Posterior cingulate gyrus (tissue), 11 donors: Measurements from ENCODE around the gene GHR.
"Not testable (repeated sequence)": the region's sequence is repeated elsewhere in the genome, so short reads cannot be mapped to it uniquely, and the experiment has no call there.

Experiments used
- DNase-seq, 10 donors: peaks; one replicate each; pipeline versions ENCODE4 v3.0.0 to v3.0.0-alpha.2; 2020 to 2021; ENCODE audit warnings: mixed read lengths in 3 of 10
- intact Hi-C: fragments of 100-400 bp; cut with DNase I; formaldehyde crosslinking; loops from one replicate; pipeline ENCODE4 v1.15.1; 2023

The GHR gene

DNA sequence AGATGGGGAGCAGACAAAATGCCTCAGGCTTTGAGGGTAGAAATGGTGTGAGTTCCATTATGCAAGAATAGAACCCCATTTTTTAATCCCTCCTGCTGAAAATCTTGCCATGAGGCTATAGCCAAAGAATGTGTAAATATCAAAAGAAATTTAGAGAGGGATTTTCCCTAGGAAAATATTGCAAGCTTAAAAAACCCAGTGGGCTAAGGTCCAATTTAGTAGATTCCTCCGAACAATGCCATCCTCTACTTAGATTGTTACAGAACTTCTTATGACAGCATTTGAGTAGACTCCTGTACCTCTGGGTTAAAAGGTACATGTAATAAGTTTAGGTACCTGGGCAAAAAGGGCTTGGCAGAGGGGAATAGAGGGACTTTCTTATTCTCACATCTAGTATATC, 138.4 kb downstream of the GHR start:
- intact Hi-C loops = no loop called here
- DNase-seq = no peak

DNA sequence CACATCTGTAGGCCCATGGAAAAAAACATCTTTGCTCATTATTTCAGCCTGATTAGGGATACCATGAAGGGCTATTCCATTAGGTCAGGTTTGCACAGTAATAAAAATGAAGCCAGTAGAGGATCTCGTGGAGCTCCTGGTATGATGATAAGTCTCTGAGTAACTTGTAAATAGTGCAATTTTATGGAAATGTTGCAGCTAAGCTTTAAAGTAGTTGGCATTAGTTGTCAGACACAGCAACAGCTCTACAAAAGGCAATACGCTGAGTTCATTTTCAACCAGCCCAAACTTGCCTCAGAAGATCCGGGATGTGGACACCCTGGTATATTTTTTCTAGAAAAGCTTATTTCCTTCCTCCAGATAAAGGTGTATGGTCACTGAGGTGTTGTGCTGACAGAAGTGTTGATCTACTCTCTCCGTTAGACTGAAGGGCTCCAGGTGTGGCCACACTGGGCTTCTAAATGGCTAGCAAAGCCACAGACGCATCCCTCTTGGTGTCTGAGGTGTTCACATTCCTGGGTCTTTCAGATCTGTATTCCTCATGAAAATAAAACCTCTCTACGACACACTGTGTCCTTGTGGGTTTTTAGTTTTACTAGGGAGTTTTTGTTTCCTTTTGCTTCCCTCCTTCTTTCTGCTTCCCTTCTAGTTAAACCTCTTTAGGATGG, 141.6 kb downstream of the GHR start:
- no peak for DNase-seq
- intact Hi-C loops = no loop called here

DNA sequence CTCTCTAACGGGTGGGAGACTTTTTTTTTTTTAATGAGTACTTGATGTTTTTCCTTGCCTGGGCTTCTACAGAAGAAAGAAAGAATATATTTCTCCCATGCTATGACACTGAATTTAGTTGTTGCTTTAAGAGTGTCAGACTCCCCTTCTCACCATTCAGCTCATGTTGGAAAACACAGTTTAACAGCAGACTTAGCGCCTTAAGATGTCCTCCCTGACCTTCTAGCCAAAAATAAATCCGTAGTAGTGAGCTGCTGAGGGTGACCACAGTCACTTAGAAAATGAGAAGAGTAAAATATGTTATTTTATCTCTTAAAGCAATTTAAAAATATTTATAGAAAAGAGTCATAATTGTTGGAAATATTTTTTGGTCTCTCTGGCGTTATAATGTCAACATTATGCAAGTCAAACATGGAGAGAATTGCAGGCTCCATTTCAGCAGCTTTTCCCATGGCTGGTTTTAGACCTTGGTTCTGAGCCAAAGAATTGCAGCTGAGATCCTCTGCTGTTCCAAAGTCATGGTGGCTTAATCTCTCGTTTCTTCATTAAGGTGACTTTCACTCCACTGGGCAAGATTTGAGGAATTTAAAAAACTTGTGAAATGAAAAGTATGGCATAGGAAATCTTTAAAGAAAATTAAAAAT, 143.5 kb downstream of the GHR start:
- DNase-seq = no peak
- intact Hi-C loops = no loop called here

DNA sequence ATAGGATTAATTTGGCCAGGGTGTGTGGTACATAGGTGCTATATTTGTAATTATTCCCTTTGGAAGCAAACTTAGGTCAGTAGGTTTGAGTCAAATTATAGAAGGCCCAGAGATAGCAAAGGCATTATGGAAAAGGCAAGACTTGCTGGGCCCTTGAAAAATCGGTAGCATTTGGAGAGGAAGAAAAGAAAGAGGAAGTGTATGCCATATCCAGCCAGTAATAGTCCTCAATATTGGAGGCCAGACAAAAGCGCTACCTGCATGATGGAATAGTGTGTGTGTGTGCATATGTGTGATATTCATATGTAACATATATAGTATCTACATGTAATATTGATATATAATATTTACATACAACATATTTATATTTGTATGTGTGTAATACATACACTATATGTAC, 146.1 kb downstream of the GHR start:
- intact Hi-C loops = no loop called here
- DNase-seq = no peak

DNA sequence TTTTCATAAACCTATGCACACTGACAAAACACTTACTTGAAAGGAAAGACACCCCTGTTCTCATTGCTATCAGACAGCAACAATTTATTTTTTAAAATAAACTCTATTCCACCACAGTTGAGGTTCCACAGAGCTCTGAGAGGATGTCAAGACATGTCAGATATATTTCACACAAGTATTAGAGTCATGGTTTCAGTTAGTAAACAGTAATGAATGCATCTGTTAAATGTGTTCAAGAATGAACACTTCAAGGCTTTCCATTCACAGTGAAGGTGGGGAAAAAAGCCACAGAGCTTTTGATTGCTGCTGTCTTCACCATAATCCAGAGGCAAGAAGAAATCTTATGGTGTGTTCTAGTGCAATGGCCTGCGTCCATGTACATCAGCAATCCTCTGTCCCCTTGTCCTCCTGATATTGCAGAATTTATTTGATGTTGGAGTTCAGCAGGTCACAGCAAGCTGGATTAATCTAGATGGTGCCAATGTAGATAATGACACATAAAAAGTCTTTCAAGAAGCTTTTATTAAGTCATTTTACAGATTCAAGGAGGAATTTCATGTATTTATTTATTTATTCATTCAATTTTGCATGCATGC, 146.8 kb downstream of the GHR start:
- no peak for DNase-seq
- intact Hi-C loops = no loop called here

DNA sequence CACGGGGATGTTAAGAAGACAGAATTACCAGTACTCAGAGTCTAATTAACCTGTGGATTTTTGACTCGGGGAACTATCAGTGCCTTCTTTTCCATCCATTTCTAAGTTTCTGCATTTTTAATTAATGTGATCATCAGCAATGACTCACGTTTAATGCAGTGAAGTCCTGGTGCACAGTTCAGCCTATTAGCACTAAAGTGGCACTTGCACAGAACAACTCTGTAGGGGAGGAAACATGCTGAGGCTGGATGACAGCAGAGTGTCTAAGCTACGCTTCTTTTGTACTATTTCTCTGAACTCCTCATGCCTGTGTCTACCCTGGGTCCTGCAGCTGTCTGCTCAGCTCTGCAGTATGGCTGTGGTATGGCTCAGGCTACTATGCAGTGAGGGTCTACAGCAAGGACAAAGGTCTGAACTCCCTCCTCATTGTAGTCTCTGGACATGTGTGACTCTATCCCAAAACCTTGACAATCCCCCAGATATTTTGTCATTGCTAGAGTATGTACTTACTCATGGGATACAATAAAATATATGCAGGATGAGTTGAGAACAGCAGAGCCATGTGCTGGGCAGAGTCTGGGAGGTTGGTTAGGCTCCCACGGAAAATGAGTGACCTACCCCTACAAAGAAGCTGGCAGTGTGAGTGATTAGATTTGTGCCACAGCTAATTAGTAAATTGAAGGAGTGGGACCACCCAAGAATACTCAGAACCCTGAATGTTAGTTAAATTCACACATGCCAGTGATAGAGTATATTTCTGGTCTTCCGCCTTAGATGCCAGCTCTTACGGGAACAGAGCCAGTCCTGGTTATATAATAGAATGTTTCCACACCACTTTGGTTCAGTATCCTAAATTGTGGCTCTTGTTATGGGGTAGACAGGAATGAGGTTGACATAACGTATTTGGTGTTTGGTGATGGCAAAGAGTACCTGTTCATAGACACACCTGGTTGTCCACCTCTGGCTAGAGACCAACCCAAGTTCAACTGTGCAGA, 148.0 kb downstream of the GHR start:
- no peak for DNase-seq
- intact Hi-C loops = no loop called here

DNA sequence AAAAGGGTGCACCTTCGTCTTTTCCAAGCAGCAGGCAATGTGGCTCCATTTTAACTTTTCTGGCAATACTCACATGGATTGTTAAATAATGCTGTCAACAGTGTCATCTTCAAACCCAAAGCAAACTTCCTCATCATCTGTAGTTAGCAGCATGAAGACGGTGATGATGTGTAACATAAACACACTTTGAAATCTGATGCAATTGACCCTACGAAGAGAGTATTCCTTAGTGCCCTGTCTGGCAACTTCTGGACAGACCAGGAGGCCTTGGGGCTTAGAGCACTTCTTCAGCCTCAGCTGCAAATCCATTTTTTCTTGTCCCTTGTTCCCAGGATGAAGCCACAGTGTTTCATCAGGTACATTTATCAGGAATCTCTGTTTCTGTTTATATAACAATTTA, 149.1 kb downstream of the GHR start:
- intact Hi-C loops = no loop called here
- DNase-seq = no peak

DNA sequence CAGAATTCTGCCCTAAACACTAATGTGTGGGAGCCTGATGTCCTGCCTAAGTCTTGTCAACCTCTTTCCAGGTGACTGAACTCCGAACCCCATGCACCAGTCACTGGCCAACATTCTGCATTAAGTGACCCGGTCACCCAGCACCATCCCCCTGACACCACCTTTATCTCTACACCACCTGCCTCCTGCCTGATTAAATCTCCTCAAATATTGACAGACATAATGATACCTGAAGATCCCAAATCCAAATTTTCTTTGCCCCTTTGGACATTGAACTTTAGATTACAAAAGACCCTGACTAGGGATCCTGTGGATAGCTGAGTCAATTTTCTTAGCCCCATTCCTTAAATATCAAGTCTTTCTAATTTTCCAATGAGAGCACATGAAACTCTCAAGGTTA, 150.1 kb downstream of the GHR start:
- intact Hi-C loops = no loop called here

DNA sequence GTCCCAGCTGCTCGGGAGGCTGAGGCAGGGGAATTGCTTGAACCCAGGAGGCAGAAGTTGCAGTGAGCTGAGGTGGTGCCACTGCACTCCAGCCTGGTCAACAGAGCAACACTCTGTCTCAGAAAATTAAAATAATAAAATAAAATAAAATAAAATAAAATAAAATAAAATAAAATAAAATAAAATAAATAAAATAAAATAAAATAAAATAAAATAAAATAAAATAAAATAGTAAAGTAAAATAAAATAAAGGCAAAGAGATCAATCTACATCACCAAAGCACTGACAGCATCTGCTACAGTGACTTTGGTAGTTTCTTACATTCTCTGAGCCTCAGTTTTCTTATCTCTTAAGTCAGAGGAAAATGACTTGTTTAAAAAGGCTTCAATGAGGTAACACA, 152.7 kb downstream of the GHR start:
- intact Hi-C loops = not testable (repeated sequence)

More for the DNA sequence above, 150.1 kb downstream of the GHR start:
- no peak for DNase-seq

DNA sequence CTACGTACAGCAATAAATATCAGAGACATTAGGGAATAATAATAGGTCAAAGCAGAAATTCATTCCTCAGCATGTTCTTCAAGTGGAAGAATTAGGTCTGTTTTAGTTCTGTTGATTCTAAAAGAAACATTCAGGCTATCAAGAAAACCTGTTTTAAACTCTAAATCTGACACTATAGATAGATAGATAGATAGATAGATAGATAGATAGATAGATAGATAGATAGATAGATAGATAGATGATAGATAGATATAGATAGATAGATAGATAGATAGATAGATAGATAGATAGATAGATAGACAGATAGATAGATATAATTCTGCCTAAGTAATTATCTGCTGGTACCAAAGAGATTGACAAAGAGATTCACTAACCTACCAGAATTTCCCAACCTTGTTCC, 155.7 kb downstream of the GHR start:
- intact Hi-C loops, DNase-seq: not testable (repeated sequence)

More for the DNA sequence above, 152.7 kb downstream of the GHR start:
- not testable (repeated sequence) for DNase-seq

DNA sequence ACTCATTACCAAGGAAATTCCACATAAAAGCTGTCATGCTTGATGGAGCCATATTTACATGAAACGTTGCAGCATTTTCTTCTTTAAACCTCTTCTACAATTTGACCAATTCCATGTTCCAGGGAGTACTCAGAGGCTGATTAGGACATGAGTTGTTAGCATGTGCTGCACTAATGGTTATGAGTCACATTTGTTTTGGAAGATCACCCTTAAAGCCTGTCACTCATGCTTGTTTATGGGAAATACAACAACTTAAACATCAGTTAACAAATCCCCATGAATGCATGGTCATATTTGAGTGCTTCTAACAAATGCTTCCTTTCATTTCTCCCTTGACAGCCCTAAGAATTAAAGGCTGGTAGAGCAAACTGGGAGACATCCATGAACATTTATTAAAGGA, 156.1 kb downstream of the GHR start:
- no peak for DNase-seq
- intact Hi-C loops = no loop called here

DNA sequence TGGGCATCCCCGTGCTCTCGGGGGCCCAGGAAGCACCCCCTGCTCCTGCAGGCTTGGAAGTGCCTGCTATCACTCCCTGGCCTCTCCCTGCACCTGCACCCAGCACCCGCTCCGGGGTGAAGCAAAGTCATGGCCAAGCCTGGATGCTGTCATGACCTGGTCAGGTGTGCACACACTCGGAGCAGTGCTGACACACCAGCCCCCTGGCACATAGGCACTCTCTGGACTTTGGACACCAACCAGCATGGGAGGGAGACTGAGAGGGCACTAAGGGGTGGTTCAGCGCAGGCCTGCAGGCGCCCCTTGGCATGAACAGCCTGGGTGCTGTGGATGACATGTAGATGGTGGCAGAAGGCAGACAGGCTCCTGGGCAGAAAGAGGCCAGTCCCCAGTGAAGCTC, 158.6 kb downstream of the GHR start:
- intact Hi-C loops = loop anchor here (2.0 kb wide), 1 partner anchor 159 kb away; the partner anchor contains the start of gene GHR
- DNase-seq = peak in 2 of 10 donors; percentile 66 to 84

DNA sequence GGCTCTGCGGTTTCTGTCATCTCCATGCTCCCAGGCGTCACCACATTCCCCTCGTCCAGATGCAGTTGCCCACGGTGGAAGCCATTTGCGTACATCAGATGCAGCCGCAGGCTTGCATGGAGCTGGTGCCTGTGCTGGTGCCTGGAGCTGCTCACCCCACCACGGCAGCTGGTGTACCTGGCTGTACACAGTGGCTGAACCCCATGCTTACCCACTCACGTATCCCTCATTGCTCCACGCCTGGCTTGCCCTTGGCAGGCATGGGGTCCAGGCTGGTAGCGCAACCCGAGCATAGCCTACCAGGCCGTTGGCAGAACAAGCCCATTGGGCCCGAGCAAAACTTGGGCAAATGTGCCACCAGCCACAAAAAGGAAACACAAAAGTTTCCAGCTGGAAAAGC, 159.5 kb downstream of the GHR start:
- intact Hi-C loops = loop anchor here (2.0 kb wide), 1 partner anchor 160 kb away; the partner anchor contains the start of gene GHR
- peak in 2 of 10 donors; percentile 70 to 71 for DNase-seq

DNA sequence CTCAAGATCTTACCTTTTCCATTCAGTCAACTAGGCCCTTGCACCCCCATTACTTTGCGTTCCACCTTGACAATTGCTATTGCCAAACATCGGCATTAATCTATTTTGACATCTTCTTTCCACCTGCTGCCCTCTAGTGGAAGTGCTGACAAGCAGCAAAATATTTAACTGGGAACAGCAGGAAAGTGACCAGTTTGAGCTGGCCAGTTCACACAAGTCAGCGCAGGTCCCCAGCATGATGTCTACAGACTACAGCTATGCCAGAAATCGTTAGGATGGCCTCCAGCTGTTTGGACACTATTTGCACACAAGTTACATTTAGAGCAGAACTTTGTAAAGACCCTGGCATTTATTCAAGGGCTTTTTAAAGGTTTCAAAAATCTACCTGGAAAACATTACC, 160.1 kb downstream of the GHR start:
- DNase-seq = peak in 2 of 10 donors; percentile 21 to 33
- intact Hi-C loops = loop anchor here (2.0 kb wide), 1 partner anchor 161 kb away; the partner anchor contains the start of gene GHR

DNA sequence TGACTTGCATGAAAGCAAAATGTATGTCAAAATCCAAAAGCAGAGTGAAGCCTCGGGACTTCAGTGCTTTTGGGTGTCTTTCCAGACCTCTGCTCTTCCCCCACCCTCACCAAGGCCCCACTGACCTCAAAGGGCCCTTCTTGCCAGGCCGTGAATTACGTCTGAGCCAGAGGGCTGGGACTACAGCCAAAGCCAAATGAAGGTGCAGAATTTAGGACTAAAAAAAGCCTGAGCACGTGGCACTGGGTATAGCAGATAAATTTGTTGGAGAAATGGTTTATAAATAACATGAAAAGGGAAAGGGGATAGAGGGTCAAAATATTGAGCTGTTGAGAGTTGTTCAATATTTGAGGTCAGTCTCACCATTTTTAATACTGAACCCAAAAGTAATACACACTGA, 163.4 kb downstream of the GHR start:
- intact Hi-C loops = no loop called here
- no peak for DNase-seq

DNA sequence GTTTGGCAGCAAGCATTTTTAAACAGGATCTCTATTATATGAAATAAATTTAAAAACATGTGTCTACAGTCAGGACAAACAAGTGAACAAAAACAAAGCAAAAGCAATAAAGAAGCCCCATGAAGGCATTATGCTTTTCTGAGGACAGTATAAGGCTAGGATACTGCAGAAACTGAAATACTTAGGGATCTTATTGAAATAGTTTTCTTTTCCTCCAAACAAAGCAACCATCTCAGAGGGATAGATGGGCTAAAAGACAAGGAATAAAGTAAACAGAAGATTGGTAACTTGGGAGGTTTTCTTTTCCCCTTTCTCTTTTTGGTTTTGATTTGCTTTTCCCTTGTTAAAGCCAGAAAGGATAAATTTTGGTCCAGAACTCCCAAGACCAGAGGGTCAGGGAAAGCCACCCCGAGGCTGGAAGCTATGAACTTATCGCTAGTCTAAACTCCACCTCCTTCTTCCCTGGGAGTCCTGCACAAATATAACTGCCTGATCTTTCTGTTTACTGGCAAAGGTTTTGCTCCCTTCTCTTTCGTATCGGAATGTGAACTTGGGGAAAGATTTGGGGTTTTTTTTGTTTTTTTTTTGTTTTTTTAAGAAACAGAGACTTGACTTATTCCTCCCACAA, 164.0 kb downstream of the GHR start:
- intact Hi-C loops = no loop called here

DNA sequence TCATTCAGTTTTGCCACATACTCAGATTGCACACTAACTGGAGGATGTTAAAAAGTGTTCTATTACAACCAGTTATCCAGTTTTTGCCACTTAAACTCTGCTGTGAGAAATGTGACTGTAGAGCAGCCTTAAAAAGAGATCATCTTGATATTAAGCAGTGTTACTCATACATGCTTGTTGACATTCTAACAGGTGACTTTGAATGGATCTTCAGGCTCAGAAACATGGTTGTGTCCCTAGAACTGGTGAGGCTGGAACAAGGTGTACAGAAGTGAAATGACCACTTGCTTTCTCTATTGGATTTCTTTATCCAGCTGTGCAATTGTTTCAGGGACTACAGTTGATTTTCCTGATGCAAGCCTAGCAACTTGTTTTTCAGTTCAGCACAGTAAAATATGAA, 167.3 kb downstream of the GHR start:
- DNase-seq = no peak
- intact Hi-C loops = no loop called here

More for the DNA sequence above, 164.0 kb downstream of the GHR start:
- no peak for DNase-seq

DNA sequence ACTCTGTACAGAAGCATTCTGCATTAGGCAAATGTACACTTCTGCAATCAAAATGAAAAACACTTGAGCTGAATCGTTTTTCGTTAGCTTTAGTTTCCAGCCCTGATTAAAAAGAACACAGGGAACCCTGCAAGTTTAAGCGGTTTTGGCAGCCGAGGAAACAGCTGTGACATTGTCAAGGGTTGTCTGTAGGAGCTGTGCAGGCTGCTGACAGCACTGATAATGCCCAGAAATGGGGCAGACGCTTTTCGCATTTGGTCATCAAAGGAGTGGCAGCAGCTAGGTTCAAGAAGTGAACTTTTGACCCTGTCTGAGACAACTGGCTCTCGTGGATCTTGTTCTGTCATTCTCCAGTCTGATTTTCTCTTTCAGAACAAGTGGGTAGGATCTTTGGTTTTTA, 167.8 kb downstream of the GHR start:
- intact Hi-C loops = no loop called here

DNA sequence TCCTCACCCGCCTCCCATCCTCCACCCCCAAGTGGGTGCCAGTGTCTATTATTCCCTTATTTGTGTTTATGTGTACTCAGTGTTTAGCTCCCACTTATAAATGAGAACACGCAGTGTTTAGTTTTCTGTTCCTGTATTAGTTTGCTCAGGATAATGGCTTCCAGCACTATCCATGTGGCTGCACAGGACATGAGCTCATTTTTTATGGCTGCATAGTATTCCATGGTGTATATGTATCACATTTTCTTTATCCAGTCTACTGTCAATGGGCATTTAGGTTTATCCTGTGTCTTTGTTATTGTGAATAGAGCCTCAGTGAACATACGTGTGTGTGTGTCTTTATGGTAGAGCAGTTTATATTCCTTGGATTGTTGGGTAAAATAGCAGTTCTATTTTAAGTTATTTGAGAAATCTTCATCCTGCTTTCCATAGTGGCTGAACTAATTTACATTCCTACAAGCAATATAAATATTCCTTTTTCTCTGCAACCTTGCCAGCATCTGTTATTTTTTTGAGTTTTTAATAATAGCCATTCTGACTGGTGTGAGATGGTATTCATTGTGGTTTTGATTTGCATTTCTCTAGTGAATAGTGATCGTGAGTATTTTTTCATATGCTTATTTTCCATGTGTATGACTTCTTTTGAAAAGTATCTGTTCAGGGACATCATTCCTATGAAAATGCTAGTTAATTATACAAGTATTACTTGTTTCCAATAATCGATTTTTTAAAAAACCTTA, 169.3 kb downstream of the GHR start:
- no peak for DNase-seq
- intact Hi-C loops = no loop called here

More for the DNA sequence above, 167.8 kb downstream of the GHR start:
- peak in 4 of 10 donors; percentile 17 to 72 (median 56) for DNase-seq
